SK-N-SH treated with all-trans-retinoic acid at 6 μM for 48 hours (cell line): ENCODE data around the gene SLC22A25.

Source experiments
- ATAC-seq: fragments of 200-7000 bp; cut with Tn5 transposase; 3 replicates; pipeline ENCODE4 v1.9.1; 2020; ENCODE audit warnings: mild to moderate bottlenecking, moderate library complexity
- ARNTL ChIP-seq: fragments of 450-650 bp; formaldehyde crosslinking; IDR thresholded peaks from 2 replicates; pipeline ENCODE4 v1.5.0; 2020; ENCODE audit warnings: low read depth, mild to moderate bottlenecking, moderate library complexity, borderline replicate concordance
- BACH2 ChIP-seq: fragments of 250-450 bp; sonication (Bioruptor Pico); IDR thresholded peaks from 2 replicates; pipeline ENCODE4 v1.9.0; 2021; ENCODE audit warnings: mild to moderate bottlenecking, borderline replicate concordance
- CSDC2 ChIP-seq: fragments of 250-450 bp; sonication (Bioruptor Pico); IDR thresholded peaks from 2 replicates; pipeline ENCODE4 v1.5.0; 2020; ENCODE audit warnings: mild to moderate bottlenecking, moderate library complexity
- CSRNP3 ChIP-seq: fragments of 250-450 bp; sonication (Bioruptor Pico); IDR thresholded peaks from 2 replicates; pipeline ENCODE4 v1.5.1; 2021; ENCODE audit warnings: mild to moderate bottlenecking, moderate library complexity
- ESRRG ChIP-seq: fragments of 250-450 bp; sonication (Bioruptor Pico); IDR thresholded peaks from 2 replicates; pipeline ENCODE4 v1.6.1; 2021; ENCODE audit warnings: mild to moderate bottlenecking
- GLIS3 ChIP-seq: fragments of 250-450 bp; sonication (Bioruptor Pico); IDR thresholded peaks from 2 replicates; pipeline ENCODE4 v1.5.0; 2020; ENCODE audit warnings: mild to moderate bottlenecking, moderate library complexity
- ISL1 ChIP-seq: fragments of 250-450 bp; sonication (Bioruptor Pico); IDR thresholded peaks from 2 replicates; pipeline ENCODE4 v2.1.2; 2022; ENCODE audit warnings: mild to moderate bottlenecking, moderate library complexity
- OSR1 ChIP-seq: fragments of 250-450 bp; sonication (Bioruptor Pico); IDR thresholded peaks from 2 replicates; pipeline ENCODE4 v1.8.0; 2022; ENCODE audit warnings: moderate library complexity, mild to moderate bottlenecking, inconsistent platforms
- PPARA ChIP-seq: fragments of 250-450 bp; sonication (Bioruptor Pico); IDR thresholded peaks from 2 replicates; pipeline ENCODE4 v1.5.0; 2020; ENCODE audit warnings: mild to moderate bottlenecking, borderline replicate concordance
- RARB ChIP-seq: fragments of 250-450 bp; sonication (Bioruptor Pico); IDR thresholded peaks from 2 replicates; pipeline ENCODE4 v1.8.0; 2021; ENCODE audit warnings: mild to moderate bottlenecking, moderate library complexity
- SNAI2 ChIP-seq: fragments of 250-450 bp; sonication (Bioruptor Pico); IDR thresholded peaks from 2 replicates; pipeline ENCODE4 v1.5.0; 2020; ENCODE audit warnings: mild to moderate bottlenecking, moderate library complexity
- TCF4 ChIP-seq: fragments of 250-450 bp; sonication (Bioruptor Pico); IDR thresholded peaks from 2 replicates; pipeline ENCODE4 v1.8.0; 2021; ENCODE audit warnings: mild to moderate bottlenecking, moderate library complexity, borderline replicate concordance
- TOX ChIP-seq: fragments of 250-450 bp; sonication (Bioruptor Pico); IDR thresholded peaks from 2 replicates; pipeline ENCODE4 v1.8.0; 2021; ENCODE audit warnings: mild to moderate bottlenecking, moderate library complexity, borderline replicate concordance
- TSHZ2 ChIP-seq: fragments of 250-450 bp; sonication (Bioruptor Pico); IDR thresholded peaks from 2 replicates; pipeline ENCODE4 v1.5.0; 2020; ENCODE audit warnings: mild to moderate bottlenecking, moderate library complexity
- ZC3H10 ChIP-seq: fragments of 250-450 bp; sonication (Bioruptor Pico); IDR thresholded peaks from 2 replicates; pipeline ENCODE4 v1.5.1; 2021; ENCODE audit warnings: mild to moderate bottlenecking, moderate library complexity
- ZFP3 ChIP-seq: fragments of 250-450 bp; sonication (Bioruptor Pico); IDR thresholded peaks from 2 replicates; pipeline ENCODE4 v1.5.0; 2020; ENCODE audit warnings: mild to moderate bottlenecking, moderate library complexity
- ZFP30 ChIP-seq: fragments of 450-650 bp; formaldehyde crosslinking; IDR thresholded peaks from 2 replicates; pipeline ENCODE4 v1.5.0; 2022; ENCODE audit warnings: mild to moderate bottlenecking, moderate library complexity
- ZNF565 ChIP-seq: fragments of 450-650 bp; formaldehyde crosslinking; conservative IDR thresholded peaks from 2 replicates; pipeline ENCODE4 v1.5.0; 2020; ENCODE audit warnings: low read depth, mild to moderate bottlenecking, moderate library complexity
- ZNF70 ChIP-seq: fragments of 450-650 bp; formaldehyde crosslinking; IDR thresholded peaks from 2 replicates; pipeline ENCODE4 v1.5.0; 2020; ENCODE audit warnings: mild to moderate bottlenecking, moderate library complexity
- ZNF8 ChIP-seq: fragments of 450-650 bp; formaldehyde crosslinking; IDR thresholded peaks from 2 replicates; pipeline ENCODE4 v1.5.0; 2020; ENCODE audit warnings: mild to moderate bottlenecking, moderate library complexity
- TF ChIP-seq, protein P1 (sequence below): fragments of 250-450 bp; sonication (Bioruptor Pico); IDR thresholded peaks from 2 replicates; pipeline ENCODE4 v1.8.0; 2020; ENCODE audit warnings: mild to moderate bottlenecking, moderate library complexity, borderline replicate concordance
- TF ChIP-seq, protein P2 (sequence below): fragments of 250-450 bp; sonication (Bioruptor Pico); IDR thresholded peaks from 2 replicates; pipeline ENCODE4 v1.8.0; 2021; ENCODE audit warnings: low read depth, mild to moderate bottlenecking, moderate library complexity, borderline replicate concordance
- TF ChIP-seq, protein P3 (sequence below): fragments of 250-450 bp; sonication (Bioruptor Pico); IDR thresholded peaks from 2 replicates; pipeline ENCODE4 v1.5.1; 2020; ENCODE audit warnings: low read depth, mild to moderate bottlenecking, moderate library complexity

The SLC22A25 gene

GRCh38 chr11:63226488-63227114 is 16.8 kb downstream of the SLC22A25 start:
- no peak for TF ChIP-seq SNAI2 (CRISPR knock-in tag)
- TF ChIP-seq TOX (CRISPR knock-in tag), result no peak
- TF ChIP-seq ESRRG, result no peak
- TF ChIP-seq OSR1 (CRISPR knock-in tag), result no peak
- TF ChIP-seq ARNTL (CRISPR knock-in tag), result no peak
- no peak for TF ChIP-seq ZFP3 (CRISPR knock-in tag)
- TF ChIP-seq TCF4 (CRISPR knock-in tag), result no peak
- no peak for TF ChIP-seq ZNF565
- TF ChIP-seq CSDC2 (CRISPR knock-in tag), result no peak
- no peak for TF ChIP-seq PPARA
- TF ChIP-seq TSHZ2 (CRISPR knock-in tag), result no peak
- TF ChIP-seq, protein P1, sequence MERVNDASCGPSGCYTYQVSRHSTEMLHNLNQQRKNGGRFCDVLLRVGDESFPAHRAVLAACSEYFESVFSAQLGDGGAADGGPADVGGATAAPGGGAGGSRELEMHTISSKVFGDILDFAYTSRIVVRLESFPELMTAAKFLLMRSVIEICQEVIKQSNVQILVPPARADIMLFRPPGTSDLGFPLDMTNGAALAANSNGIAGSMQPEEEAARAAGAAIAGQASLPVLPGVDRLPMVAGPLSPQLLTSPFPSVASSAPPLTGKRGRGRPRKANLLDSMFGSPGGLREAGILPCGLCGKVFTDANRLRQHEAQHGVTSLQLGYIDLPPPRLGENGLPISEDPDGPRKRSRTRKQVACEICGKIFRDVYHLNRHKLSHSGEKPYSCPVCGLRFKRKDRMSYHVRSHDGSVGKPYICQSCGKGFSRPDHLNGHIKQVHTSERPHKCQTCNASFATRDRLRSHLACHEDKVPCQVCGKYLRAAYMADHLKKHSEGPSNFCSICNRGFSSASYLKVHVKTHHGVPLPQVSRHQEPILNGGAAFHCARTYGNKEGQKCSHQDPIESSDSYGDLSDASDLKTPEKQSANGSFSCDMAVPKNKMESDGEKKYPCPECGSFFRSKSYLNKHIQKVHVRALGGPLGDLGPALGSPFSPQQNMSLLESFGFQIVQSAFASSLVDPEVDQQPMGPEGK, result no peak
- no peak for TF ChIP-seq BACH2 (CRISPR knock-in tag)
- TF ChIP-seq ZFP30, result no peak
- no peak for TF ChIP-seq ZNF70 (CRISPR knock-in tag)
- no peak for TF ChIP-seq ISL1
- TF ChIP-seq, protein P2, sequence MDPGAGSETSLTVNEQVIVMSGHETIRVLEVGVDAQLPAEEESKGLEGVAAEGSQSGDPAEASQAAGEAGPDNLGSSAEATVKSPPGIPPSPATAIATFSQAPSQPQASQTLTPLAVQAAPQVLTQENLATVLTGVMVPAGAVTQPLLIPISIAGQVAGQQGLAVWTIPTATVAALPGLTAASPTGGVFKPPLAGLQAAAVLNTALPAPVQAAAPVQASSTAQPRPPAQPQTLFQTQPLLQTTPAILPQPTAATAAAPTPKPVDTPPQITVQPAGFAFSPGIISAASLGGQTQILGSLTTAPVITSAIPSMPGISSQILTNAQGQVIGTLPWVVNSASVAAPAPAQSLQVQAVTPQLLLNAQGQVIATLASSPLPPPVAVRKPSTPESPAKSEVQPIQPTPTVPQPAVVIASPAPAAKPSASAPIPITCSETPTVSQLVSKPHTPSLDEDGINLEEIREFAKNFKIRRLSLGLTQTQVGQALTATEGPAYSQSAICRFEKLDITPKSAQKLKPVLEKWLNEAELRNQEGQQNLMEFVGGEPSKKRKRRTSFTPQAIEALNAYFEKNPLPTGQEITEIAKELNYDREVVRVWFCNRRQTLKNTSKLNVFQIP, result no peak
- no peak for TF ChIP-seq GLIS3 (CRISPR knock-in tag)
- TF ChIP-seq, protein P3, sequence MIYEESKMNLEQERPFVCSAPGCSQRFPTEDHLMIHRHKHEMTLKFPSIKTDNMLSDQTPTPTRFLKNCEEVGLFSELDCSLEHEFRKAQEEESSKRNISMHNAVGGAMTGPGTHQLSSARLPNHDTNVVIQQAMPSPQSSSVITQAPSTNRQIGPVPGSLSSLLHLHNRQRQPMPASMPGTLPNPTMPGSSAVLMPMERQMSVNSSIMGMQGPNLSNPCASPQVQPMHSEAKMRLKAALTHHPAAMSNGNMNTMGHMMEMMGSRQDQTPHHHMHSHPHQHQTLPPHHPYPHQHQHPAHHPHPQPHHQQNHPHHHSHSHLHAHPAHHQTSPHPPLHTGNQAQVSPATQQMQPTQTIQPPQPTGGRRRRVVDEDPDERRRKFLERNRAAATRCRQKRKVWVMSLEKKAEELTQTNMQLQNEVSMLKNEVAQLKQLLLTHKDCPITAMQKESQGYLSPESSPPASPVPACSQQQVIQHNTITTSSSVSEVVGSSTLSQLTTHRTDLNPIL (CRISPR knock-in tag), result no peak
- TF ChIP-seq ZC3H10 (CRISPR knock-in tag), result no peak
- no peak for ATAC-seq

GRCh38 chr11:63214093-63214492 is 29.3 kb downstream of the SLC22A25 start:
- TF ChIP-seq, protein P2, result no peak
- no peak for TF ChIP-seq ZC3H10 (CRISPR knock-in tag)
- no peak for TF ChIP-seq ZNF8 (CRISPR knock-in tag)
- TF ChIP-seq CSDC2 (CRISPR knock-in tag), result no peak
- no peak for TF ChIP-seq ARNTL (CRISPR knock-in tag)
- no peak for TF ChIP-seq RARB
- TF ChIP-seq ZFP30, result no peak
- no peak for TF ChIP-seq TCF4 (CRISPR knock-in tag)
- TF ChIP-seq SNAI2 (CRISPR knock-in tag), result no peak
- TF ChIP-seq CSRNP3 (CRISPR knock-in tag), result no peak
- TF ChIP-seq, protein P1, result no peak
- no peak for TF ChIP-seq BACH2 (CRISPR knock-in tag)
- no peak for TF ChIP-seq ISL1
- no peak for TF ChIP-seq GLIS3 (CRISPR knock-in tag)
- no peak for TF ChIP-seq PPARA
- ATAC-seq, result no peak
